ENCODE measurements around the gene APBB1IP. TPM values are rescaled to one million over a fixed set of nuclear protein-coding genes. Genes with fewer than 3 reads are reported as not detected.
"Not testable (repeated sequence)": the region's sequence is repeated elsewhere in the genome, so short reads cannot be mapped to it uniquely, and the experiment has no call there.

Gene APBB1IP
- total RNA-seq, 1 donor from 2014 or later: 2.8 TPM

DNA sequence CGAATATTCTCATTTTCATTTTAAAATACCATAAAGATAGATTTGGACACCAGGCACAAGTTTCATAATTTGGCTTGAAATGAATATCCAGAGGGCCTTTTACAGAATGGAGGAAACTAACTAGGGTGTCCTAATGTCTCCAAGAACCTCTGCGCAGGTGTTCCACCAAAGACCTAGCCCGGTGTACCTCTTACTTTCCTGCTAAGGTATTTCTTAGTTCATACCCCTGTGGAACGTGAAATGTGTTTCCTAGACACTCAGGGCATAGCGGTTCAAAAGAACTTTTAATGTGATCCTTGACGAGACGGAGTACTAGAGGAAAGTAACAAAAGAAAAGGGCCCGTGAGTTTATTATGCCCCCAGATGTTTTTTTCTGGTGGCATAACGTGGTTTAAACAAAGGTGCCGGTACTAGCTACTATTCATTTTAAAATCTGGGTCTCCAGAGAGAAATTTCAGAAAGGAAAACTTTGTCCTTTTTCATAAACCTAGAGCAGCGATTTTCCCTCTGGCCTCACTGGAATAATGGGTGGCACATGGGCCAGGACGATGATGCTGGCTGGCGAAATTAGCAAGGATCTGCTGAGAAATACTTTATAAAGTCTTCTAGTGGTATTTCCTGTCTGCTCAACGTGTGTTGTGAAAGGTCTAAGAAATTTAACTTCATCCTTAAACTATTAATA lies 1.4 kb downstream of the APBB1IP start:
- intact Hi-C loops (cut with micrococcal nuclease): no loop called here
- ATAC-seq (no peak), DNase-seq (no peak)

DNA sequence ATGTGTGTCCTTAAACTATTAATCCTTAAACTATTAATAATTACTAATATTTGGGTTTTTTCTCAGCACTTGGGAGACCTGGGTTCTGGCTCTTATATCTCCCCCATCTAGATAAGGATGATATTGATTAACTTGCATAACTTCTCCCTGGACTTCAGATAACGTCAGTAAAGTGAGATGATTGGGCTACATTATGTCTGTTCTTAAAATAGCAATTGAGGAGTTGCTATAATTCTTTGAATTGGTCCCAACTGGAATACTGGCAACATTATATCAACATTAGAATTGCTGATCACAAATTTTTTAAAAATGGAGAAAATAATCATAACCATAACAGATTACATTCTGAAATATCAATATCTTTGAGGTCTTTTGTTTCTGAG lies 1.9 kb downstream of the APBB1IP start:
- no peak for DNase-seq
- intact Hi-C loops (cut with micrococcal nuclease): no loop called here
- no peak for ATAC-seq

DNA sequence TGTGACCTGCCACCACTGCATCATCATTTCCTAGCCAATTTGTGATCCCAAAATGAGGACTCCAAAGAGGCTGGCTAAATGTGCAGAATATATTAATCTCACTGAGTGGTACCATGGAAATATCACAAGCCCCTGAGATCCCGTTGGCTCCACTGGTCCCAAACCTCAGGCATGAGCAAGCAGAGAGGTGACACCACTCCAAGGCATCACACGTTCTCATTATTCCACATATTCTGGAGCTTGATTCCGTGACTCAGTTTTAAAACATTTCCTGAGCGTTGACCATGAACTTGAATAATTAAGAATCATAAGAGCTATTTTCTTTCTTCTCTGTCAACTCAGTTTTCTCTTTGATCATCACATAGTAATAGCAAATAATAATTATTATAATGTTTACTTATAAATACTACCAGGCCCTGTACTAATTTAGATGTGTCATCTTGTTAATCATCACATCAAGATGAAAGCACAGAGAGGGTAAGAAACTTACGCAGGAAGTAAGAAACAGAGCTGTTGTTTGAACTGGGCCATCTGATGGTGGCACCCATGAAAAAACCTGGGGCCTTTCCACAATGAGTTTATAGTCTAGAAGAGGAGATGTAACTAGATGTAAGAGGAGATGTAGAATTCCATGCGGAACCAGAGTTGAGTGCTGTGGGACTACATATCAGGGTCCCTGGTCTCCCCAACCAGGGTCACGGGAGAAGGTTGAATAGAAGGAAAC lies 3.5 kb downstream of the APBB1IP start:
- no peak for ATAC-seq
- no peak for DNase-seq
- intact Hi-C loops (cut with micrococcal nuclease): no loop called here

DNA sequence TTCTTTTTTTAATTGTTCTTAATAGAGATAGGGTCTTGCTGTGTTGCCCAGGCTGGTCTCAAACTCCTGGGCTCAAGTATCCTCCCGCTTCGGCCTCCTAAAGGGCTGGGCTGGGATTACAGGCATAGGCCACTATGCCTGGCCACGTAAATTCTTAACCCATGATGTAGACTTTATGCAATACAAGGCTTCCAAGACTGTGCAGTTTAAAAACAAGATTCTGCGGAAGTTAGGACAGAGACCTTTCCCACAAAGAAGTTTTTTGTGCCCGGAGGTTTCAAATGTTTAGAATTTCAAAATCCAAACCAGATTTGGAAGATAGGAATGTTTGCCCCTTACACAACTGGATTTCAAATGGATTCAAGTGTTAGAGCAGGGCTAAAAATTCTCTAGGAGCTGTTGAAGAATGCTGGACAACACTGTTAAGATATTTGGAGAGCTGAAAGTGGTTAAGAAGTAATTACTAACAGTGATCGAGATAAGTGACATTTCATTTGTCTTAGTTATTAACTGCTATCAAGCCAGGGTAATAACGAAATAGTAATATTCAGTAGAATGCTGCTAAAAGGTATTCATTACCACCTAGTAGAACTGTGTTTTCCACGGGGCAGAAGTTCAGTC lies 7.4 kb downstream of the APBB1IP start:
- DNase-seq (no peak), ATAC-seq (no peak)
- intact Hi-C loops (cut with micrococcal nuclease): no loop called here

DNA sequence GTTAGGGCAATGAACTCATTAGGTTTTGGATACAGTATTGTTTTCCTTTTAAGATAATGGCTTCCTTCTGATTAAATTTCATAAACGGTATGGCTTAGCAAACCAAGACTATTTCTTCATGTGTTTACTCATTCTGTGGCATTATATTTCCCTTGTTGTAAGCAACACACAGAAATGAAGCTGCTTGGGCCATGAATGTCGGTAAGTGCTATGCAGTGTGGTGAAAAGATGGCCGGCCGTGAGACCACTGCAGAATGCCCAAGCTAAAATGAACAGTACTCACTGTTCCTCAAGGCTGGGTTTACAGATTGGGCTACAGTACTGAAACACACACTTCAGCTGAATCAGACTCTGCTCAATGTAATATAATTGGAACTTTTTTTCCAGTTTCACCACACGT lies 8.1 kb downstream of the APBB1IP start:
- intact Hi-C loops (cut with micrococcal nuclease): no loop called here
- no peak for ATAC-seq
- DNase-seq: no peak

DNA sequence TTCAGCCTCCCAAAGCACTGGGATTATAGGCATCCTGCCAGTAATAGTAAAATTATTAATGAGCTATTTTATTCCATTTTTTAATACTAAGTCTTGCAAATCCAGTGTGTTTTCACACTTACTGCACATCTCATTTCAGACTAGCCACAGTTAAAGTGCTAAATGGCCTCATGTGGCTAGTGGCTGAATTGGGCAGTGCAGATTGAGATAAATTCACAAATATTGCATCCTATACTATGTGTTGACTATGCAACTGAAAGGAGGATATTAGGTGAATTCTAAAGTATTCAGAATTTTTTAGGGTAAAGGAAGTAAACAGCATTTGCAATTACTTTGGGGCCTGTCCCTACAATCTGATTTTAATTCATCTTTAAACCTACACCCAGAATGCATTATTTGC lies 10.2 kb downstream of the APBB1IP start:
- intact Hi-C loops (cut with micrococcal nuclease): no loop called here
- ATAC-seq (no peak), DNase-seq (no peak)

DNA sequence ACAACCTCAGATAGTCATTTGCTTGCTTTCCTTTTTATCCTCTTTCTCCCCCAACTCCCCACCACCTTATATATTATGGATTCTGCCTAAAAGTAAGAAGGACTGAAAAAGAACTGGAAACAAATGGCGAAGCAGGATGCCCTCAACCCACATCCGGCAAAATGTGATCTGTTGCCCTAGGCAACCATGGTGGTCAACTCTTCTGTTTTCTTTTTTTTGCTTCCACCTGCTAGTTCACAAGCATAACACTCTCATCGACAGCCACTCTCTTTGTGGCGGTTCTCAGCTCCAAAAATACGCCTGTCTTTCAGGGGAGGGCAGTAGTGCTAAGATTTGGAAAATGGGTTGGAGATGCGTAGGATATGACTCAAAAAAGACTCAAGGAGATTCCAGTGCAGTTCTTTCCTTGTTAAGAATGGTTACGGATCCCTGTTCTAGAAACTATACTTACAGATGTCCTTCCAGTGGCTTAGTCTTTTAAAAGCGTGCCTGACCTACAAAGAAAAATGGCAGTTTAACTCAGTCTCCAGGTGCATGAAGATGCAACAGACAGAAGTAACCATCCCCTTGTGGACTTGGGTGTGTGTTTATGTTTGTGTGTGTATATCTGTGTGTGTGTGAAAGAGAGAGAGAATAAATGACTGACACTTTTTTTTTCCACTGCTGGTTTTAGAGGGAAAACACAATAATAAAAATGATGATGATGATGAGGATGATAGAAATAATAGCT lies 10.7 kb downstream of the APBB1IP start:
- ATAC-seq (no peak), DNase-seq (no peak)
- intact Hi-C loops (cut with micrococcal nuclease): no loop called here

DNA sequence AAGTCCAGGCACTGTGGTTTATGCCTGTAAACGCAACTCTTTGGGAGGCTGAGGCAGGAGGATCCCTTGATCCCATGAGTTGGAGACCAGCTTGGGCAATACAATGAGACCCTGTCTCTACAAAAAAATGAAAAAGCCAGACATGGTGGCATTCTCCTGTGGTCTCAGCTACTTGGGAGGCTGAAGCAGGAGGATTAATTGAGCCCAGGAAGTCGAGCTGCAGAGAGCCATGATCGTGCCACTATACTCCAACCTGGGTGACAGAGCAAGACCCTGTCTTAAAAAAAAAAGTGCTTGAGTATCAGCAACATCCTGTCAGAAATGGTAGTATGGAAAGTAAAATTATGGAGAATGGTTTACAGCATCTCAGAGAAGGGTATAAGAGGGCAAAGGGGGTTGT lies 11.6 kb downstream of the APBB1IP start:
- intact Hi-C loops (cut with micrococcal nuclease): no loop called here
- no peak for ATAC-seq
- no peak for DNase-seq

DNA sequence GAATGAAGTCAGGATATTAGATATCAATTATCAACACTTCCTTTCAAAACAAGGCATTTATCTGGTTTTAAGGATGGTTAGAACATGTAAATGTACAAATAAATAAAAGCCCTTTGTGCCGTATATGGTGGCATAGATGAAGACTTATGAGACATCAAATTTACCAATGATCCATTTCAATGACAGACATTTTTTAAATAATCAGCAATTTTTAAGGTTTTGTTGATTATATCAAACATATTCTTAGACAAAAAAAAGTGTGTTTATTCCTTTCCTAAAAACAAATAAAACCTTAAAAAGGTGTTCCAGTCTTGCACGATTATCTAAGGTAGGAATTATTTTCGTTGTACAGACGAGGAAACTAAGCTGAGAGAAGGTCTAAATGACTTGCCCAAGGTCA lies 13.8 kb downstream of the APBB1IP start:
- no peak for DNase-seq
- intact Hi-C loops (cut with micrococcal nuclease): no loop called here
- no peak for ATAC-seq

DNA sequence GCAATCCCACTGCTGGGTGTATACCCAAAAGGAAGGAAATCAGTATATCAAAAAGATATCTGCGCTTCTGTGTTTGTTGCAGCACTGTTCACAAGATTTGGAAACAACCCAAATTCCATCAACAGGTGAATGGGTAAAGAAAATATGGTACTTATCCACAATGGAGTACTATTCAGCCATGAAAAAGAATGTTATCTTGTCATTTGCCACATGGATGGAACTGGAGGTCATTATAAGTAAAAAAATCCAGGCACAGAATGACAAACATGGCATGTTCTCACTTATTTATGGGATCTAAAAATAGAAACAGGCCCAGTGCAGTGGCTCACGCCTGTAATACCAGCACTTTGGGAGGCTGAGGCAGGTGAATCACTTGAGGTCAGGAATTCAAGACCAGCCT lies 15.7 kb downstream of the APBB1IP start:
- no peak for DNase-seq
- ATAC-seq: no peak
- intact Hi-C loops (cut with micrococcal nuclease): no loop called here

DNA sequence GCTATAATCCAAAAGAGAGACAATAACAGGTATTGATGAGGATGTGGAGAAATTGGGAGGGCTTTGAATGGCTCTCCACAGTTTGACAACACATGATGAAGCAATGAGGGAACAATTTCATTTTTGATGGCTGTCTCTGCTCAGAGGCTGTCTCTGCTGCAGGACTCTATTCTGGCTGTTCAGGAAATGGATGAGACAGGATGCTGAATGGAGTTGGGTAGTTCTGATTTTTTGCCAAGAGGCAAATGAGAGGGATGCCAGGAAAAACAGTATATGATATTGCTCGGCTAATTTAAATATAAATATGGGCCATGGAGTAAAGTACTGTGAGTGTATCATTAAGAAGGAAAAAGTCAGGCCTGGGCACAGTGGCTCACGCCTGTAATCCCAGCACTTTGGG lies 16.8 kb downstream of the APBB1IP start:
- ATAC-seq (no peak), DNase-seq (no peak)
- intact Hi-C loops (cut with micrococcal nuclease): no loop called here

DNA sequence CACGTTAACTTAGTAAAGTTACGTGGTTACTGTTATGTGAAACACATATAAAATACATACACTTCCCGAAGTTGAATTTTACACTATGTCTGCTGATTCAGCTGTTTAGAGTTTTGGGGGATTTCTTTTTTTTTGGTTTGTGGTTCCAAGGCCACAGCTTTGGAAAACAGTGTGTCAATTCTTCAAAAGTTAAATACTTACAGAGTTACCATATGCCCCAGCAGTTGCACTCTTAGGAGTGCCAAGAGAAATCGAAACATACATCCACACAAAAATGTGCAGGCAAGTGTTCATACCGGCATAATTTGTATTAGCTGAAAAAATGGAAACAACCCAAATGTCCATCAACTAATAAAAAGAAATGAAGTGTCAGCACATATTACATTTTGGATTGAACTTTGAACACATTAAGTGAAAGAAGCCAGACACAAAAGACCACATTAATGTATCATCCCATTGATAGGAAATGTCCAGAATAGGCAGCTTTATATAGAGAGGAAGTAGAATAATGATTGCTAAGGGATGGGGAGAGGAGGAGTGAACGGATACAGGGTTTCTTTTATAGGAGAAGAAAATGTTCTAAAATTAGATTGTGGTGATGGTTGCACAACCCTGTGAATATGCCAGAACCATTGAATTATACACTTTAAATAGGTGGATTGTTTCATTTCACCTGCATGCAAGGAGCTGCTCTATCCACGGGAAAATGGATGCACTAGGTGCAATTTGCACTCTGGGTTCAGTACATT lies 17.6 kb downstream of the APBB1IP start:
- no peak for DNase-seq
- no peak for ATAC-seq
- intact Hi-C loops (cut with micrococcal nuclease): no loop called here

DNA sequence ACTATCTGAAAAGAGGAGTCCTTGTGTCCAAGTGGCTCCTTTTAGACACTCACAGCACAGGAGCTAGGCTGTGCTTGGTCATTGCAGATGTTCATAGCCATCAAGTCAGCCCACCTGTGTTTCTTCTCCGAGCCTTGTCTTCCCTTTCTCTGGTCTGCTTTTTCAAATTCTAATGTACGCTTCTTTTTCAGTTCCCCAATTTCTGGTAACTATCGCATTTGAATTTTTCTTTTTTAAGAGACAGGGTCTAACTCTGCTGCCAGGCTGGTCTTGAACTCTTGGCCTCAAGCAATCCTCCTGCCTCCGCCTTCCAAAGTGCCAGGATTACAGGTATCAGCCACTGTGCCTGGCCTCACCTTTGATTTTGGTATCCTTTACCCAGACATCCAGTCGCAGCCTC lies 18.9 kb downstream of the APBB1IP start:
- DNase-seq: no peak
- ATAC-seq: no peak
- intact Hi-C loops (cut with micrococcal nuclease): no loop called here

DNA sequence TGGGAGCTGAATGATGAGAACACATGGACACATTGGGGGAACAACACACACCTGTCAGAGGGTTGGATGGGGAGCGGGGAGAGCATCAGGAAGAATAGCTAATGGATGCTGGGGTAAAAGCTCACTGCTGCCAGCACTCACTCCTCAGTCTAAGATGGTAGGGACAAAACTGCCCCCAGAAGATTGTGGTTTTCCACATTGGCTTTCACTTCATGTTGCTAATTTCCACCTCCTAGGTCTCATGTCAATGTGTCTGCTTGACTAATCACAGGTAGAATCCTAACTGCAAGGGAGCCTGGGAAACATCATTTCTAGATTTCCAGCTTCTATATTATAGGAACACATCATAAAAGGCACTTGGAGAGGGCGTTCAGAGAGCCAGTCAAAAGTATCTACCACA lies 22.6 kb downstream of the APBB1IP start:
- intact Hi-C loops (cut with micrococcal nuclease): no loop called here
- ATAC-seq (no peak), DNase-seq (no peak)

DNA sequence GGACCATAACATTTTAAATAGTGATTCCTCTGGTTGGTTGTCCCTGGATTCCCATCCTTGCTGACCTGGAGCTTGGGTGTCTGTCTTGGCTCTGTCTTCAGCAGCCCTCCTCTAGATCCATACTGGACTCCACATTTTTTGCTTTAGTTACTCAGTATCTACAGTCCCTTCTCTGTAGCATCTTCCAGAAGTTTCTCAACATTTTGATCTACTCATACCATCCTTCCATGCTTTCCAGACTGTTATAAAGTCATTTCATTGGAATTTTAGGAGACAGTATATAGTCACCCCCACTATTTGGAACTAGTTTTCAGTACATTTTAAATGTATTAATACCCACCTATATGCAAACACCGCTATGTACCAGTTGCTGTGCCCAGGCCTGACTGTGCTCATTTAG lies 25.8 kb downstream of the APBB1IP start:
- intact Hi-C loops (cut with micrococcal nuclease): no loop called here
- ATAC-seq (no peak), DNase-seq (no peak)

DNA sequence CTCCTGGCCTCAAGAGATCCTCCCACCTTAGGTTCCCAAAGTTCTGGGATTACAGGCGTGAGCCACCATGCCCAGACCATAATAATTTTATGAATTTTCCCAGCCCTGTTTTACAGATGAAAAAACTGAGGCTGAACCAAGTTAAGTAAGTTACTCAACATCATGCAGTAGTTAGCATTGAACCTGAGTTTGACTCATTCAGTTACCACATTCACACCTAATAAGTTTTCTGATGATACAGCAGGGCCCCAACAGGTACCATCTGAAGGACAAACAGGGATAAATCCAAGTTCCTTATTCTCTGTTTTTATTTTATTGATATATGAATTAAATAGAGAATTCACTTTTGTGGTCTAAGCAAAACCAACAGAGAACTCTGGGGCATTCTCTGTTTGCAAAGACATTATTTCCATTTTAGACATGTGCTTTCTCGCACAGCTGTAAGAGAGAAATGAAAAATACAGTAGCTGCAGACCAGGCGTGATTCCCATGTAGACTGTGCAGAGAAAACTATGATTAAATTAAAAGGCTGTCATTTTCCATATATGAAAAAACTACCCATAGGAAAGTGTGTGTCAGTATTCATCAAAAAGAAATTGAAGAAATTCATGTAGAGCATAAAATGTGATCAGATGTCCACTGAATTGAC lies 26.6 kb downstream of the APBB1IP start:
- ATAC-seq (no peak), DNase-seq (no peak)
- intact Hi-C loops (cut with micrococcal nuclease): no loop called here

DNA sequence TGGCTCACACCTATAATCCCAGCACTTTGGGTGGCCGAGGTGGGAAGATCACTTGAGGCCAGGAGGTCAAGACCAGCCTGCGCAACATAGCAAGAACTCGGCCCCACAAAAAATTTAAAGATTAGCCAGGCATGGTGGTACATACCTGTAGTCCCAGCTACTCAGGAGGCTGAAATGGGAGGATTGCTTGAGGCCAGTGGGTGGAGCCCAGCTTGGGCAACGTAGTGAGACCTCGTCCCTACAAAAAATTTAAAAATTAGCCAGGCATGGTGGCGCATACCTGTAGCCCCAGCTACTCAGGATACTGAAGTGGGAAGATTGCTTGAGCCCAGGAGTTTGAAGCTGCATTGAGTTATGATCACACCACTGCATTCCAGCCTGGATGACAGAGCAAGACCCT lies 28.4 kb downstream of the APBB1IP start:
- DNase-seq; ATAC-seq; intact Hi-C loops (cut with micrococcal nuclease): not testable (repeated sequence)

DNA sequence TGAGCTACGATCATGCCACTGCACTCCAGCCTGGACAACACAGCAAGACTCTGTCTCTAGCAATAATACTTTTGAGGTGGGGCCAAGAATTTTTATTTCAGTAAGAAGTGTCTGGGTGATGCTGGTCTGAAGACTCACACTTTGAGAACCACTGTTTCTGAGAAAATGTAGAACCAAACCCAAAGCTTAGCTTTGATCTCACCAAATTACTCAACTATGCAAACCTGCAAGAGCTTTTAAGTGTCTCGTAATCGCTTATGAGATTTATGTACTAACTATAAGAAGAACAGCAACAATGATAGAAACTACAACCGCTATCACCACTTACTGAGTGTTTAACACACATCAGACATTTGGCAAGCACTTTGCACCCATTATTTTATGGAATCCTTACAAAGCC lies 29.5 kb downstream of the APBB1IP start:
- no peak for DNase-seq
- intact Hi-C loops (cut with micrococcal nuclease): no loop called here
- ATAC-seq: no peak

DNA sequence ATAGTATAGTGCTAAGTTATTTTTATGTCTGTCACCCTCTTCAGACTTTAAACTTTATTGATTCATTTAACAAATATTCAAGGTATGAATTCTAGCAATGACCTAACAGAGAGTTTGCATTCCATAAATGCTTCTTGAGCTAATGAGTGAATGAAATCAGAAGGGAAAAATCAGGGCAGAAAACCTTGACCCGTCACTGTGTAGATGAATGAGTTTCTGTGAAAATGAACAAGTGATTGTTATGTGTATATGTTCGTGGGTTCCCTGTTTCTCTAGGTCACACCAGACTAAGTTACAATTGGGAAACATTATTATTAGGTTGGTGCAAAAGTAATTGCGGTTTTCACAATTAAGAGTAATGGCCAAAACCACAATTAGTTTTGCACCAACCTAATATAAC lies 30.1 kb downstream of the APBB1IP start:
- intact Hi-C loops (cut with micrococcal nuclease): no loop called here

More for the DNA sequence above, 30.1 kb downstream of the APBB1IP start:
- ATAC-seq (no peak), DNase-seq (no peak)
